ENCODE measurements around the gene SFXN3. TPM values are rescaled to one million over a fixed set of nuclear protein-coding genes. Genes with fewer than 3 reads are reported as not detected.

Gene SFXN3
- total and polyA plus RNA-seq, 3 donors from 2014 or later: 38.5 to 125 (median 70.7) TPM

GRCh38 chr10:101012525-101013364 lies 18.3 kb upstream of the SFXN3 start:
- no peaks in the 10 kb centered on the region for H3K9me3 ChIP-seq
- peak; percentile 93 for DNase-seq
- H3K4me1 ChIP-seq: peaks cover 15% of the 10 kb centered on the region
- no peak overlapping the region for H3K27ac ChIP-seq
- no peaks in the 10 kb centered on the region for H3K27me3 ChIP-seq
- no peaks in the 10 kb centered on the region for H3K36me3 ChIP-seq (ENCODE audit: low read depth, missing control alignments)
- WGBS, 2 donors: 30 to 34% methylated on average over 12 to 13 of the region's 14 CpGs
- intact Hi-C loops (cut with DNase I; ENCODE audit: low total_unique reads): no loop called here
- TF ChIP-seq CTCF (IDR thresholded peaks at IDR 0.05) (peak; percentile 72 to 95 (median 92)), POLR2A (IDR thresholded peaks at IDR 0.05) (no peak)
- H3K4me3 ChIP-seq: no peak overlapping the region

GRCh38 chr10:101013365-101013825 lies 17.6 kb upstream of the SFXN3 start:
- H3K4me3 ChIP-seq: no peak overlapping the region
- 64 to 75% methylated on average over 9 of the region's 9 CpGs for WGBS, 2 donors

GRCh38 chr10:101014230-101014884 lies 16.7 kb upstream of the SFXN3 start:
- TF ChIP-seq CTCF (IDR thresholded peaks at IDR 0.05) (peak; percentile 81 to 90 (median 82)), POLR2A (IDR thresholded peaks at IDR 0.05) (no peak)
- intact Hi-C loops (cut with DNase I; ENCODE audit: low total_unique reads): no loop called here
- peak; percentile 89 for DNase-seq
- no peaks in the 10 kb centered on the region for H3K9me3 ChIP-seq
- H3K27me3 ChIP-seq: no peaks in the 10 kb centered on the region
- no peak overlapping the region for H3K4me3 ChIP-seq
- H3K27ac ChIP-seq: no peak overlapping the region
- H3K36me3 ChIP-seq (ENCODE audit: low read depth, missing control alignments): no peaks in the 10 kb centered on the region
- peaks cover 17% of the 10 kb centered on the region for H3K4me1 ChIP-seq
- WGBS, 2 donors: 28 to 34% methylated on average over 5 to 11 of the region's 11 CpGs

More at GRCh38 chr10:101013365-101013825, 17.6 kb upstream of the SFXN3 start:
- H3K27ac ChIP-seq: no peak overlapping the region
- DNase-seq: no peak
- peaks cover 11% of the 10 kb centered on the region for H3K4me1 ChIP-seq
- intact Hi-C loops (cut with DNase I; ENCODE audit: low total_unique reads): no loop called here
- no peaks in the 10 kb centered on the region for H3K36me3 ChIP-seq (ENCODE audit: low read depth, missing control alignments)
- H3K9me3 ChIP-seq: no peaks in the 10 kb centered on the region
- no peaks in the 10 kb centered on the region for H3K27me3 ChIP-seq
- TF ChIP-seq CTCF (IDR thresholded peaks at IDR 0.05) (no peak), POLR2A (IDR thresholded peaks at IDR 0.05) (no peak)

- Histone ChIP-seq H3K27me3 (no peaks in the 10 kb centered on the region), H3K27ac (no peak overlapping the region), H3K36me3 (ENCODE audit: low read depth, missing control alignments) (no peaks in the 10 kb centered on the region), H3K9me3 (no peaks in the 10 kb centered on the region), H3K4me1 (peaks cover 17% of the 10 kb centered on the region), H3K4me3 (no peak overlapping the region)
- 54% methylated on average over 7 of the region's 7 CpGs for whole genome bisulfite sequencing, 2 donors
- no peak for DNase-seq
- intact Hi-C loops (cut with DNase I; ENCODE audit: low total_unique reads): no loop called here
- TF ChIP-seq CTCF (IDR thresholded peaks at IDR 0.05): no peak
- no peak for TF ChIP-seq POLR2A (IDR thresholded peaks at IDR 0.05)
These were observed 16.0 kb upstream of the SFXN3 start for GRCh38 chr10:101014966-101015581.

All from testis (tissue), 3 donors.